HG03442 (cell line): ENCODE results near the gene OR5B21.

Source experiments
- ATAC-seq: cut with Tn5 transposase; IDR thresholded peaks from one replicate; pipeline ENCODE4 v1.9.1; 2021; ENCODE audit warnings: mild to moderate bottlenecking, moderate library complexity; ENCODE audit not compliant: unreplicated experiment

Gene OR5B21

GRCh38 chr11:58494101-58494500 is 13.8 kb downstream of the OR5B21 start:
- no peak for ATAC-seq

GRCh38 chr11:58493676-58494075 is 14.2 kb downstream of the OR5B21 start:
- no peak for ATAC-seq

GRCh38 chr11:58490827-58491226 is 17.1 kb downstream of the OR5B21 start:
- no peak for ATAC-seq

GRCh38 chr11:58487170-58487569 is 20.7 kb downstream of the OR5B21 start:
- no peak for ATAC-seq

GRCh38 chr11:58485961-58486360 is 21.9 kb downstream of the OR5B21 start:
- ATAC-seq = no peak

GRCh38 chr11:58471892-58472291 is 36.0 kb downstream of the OR5B21 start:
- ATAC-seq = no peak

GRCh38 chr11:58466293-58466692 is 41.6 kb downstream of the OR5B21 start:
- ATAC-seq = no peak

GRCh38 chr11:58465690-58466089 is 42.2 kb downstream of the OR5B21 start:
- no peak for ATAC-seq
